ENCODE measurements around the gene FOXJ2.

GRCh38 chr12:8069582-8069981 is 37.1 kb downstream of the FOXJ2 start:
- TF ChIP-seq CTCF (conservative IDR thresholded peaks at IDR 0.05) (no peak), EZH2 (IDR thresholded peaks at IDR 0.05; ENCODE audit: low read depth) (no peak)

Data from PC-9 (cell line).